Retinal pigment epithelial cell (primary cell): ENCODE data around the gene SLC10A1.

ENCODE experiments used
- DNase-seq: peaks from one replicate; pipeline ENCODE4 v3.0.0-alpha.2; 2010; ENCODE audit warnings: low read depth
- H3K4me3 ChIP-seq: 2 replicates; pipeline ENCODE4 v1.5.1; 2011; ENCODE audit warnings: mild to moderate bottlenecking, low read length, control low read depth, moderate library complexity
- TF ChIP-seq, protein P1 (sequence below): conservative IDR thresholded peaks from 2 replicates; pipeline ENCODE4 v1.5.1; 2011; ENCODE audit warnings: low read depth, low read length, control low read depth, inconsistent platforms

Gene SLC10A1

GRCh38 chr14:69797573-69798338 lies 715 bp upstream of the SLC10A1 start:
- TF ChIP-seq, protein P1, sequence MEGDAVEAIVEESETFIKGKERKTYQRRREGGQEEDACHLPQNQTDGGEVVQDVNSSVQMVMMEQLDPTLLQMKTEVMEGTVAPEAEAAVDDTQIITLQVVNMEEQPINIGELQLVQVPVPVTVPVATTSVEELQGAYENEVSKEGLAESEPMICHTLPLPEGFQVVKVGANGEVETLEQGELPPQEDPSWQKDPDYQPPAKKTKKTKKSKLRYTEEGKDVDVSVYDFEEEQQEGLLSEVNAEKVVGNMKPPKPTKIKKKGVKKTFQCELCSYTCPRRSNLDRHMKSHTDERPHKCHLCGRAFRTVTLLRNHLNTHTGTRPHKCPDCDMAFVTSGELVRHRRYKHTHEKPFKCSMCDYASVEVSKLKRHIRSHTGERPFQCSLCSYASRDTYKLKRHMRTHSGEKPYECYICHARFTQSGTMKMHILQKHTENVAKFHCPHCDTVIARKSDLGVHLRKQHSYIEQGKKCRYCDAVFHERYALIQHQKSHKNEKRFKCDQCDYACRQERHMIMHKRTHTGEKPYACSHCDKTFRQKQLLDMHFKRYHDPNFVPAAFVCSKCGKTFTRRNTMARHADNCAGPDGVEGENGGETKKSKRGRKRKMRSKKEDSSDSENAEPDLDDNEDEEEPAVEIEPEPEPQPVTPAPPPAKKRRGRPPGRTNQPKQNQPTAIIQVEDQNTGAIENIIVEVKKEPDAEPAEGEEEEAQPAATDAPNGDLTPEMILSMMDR = no peak
- no peak overlapping the region for H3K4me3 ChIP-seq
- no peak for DNase-seq

- H3K4me3 ChIP-seq = no peak overlapping the region
- DNase-seq = no peak
- TF ChIP-seq, protein P1 = no peak
These were observed 1.4 kb downstream of the SLC10A1 start for GRCh38 chr14:69795691-69796090.

DNA sequence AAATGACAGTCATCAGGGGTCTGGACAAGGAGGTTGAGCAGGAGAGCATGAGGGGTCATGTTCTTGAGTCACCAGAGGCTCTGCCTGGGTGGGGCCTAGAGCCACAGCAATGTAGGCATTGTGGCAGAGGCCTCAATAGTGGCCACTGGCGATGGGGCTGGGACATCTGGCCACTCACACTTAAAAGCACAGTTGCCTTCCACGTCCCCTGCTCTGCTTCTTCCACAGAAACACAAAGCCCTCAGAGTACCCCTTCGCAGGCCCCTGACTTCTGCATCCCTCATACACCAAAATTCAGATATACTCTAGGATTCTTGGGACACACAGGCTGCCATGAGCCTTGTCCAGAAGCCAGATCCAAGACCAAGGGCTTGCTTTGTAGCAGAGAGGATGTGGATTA lies 2.2 kb downstream of the SLC10A1 start:
- H3K4me3 ChIP-seq = no peak overlapping the region
- DNase-seq = no peak
- TF ChIP-seq, protein P1 = no peak

DNA sequence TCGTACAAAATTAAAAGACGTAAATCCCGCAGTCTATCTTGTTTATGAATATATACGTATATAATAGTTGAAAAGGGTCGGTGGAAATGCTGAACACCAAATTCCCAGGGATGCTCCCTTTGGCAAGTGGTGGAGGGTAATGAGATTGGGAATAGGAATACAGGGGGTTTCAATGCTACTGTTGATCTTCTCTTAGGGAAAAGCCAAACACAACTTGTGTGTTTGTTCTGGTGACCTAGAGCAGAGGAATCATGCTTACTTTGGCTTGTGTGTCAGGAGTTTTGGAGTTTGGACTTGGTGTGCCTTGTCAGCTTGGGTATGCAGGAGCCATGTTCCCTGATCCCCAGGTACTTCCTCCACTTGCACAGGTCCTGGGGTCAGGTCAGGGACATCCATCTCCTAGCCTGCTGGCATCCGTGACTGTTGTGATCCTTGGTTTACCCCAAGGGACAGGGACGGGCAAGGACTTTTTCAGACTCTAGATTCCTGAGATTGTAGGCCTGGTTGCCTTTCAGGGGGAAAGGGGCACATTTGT lies 4.1 kb downstream of the SLC10A1 start:
- no peak overlapping the region for H3K4me3 ChIP-seq
- no peak for DNase-seq
- TF ChIP-seq, protein P1 = no peak

DNA sequence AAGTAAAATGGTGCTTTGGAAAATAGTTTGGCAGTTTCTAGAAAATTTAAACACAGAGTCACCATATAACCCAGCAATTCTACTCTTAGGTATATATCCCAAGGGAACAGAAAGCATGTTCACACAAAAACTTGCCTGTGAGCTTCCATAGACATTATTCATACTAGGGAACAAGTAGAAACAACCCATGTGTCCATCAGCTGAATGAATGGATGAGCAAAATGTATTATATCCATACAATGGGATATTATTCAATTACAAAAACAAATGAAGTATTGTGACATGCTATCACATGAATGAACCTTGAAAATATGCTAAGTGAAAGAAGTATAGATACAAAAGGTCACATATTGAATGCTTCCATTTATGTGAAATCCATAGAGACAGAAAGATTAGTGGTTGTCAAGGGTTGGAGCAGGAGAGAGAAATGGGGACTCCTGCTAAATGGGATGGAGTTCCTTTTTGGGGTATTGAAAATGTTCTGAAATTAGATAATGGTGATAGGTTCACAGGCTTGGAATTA lies 7.9 kb downstream of the SLC10A1 start:
- DNase-seq = no peak
- TF ChIP-seq, protein P1 = no peak
- no peak overlapping the region for H3K4me3 ChIP-seq

- TF ChIP-seq, protein P1 = no peak
- no peak for DNase-seq
- no peak overlapping the region for H3K4me3 ChIP-seq
These were observed 10.4 kb downstream of the SLC10A1 start for GRCh38 chr14:69786603-69787002.

DNA sequence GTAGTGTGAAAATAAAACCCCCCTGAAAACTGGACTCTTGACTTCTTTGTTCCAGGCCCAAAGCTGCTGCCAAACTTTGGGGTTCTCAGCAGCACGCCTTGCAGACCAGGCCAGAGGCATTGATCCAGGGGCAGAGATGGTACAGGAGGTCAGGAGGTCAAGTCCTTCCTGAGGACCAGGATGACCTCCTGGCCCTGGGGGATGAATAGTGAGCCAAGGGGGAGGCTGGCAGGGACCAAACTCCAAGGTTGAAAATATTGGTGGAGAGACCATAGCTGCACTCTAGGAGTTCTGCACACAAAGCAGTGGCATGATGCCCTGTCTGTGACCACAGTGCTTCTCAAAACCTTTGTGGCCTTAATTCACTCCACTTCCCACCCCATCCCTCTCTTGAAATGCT lies 12.1 kb downstream of the SLC10A1 start:
- DNase-seq = no peak
- no peak overlapping the region for H3K4me3 ChIP-seq
- TF ChIP-seq, protein P1 = no peak
